RWPE1 (cell line): ENCODE data around the gene FGF9.

Source experiments
- CTCF ChIA-PET: fragments of 350-600 bp; sonication (Branson Sonifier 250); formaldehyde crosslinking; extraction: SDS; loops from one replicate; lab custom pipeline; 2021; lab: Yijun Ruan, JAX
- POLR2A ChIA-PET: fragments of 400-600 bp; formaldehyde crosslinking; extraction: SDS; loops from one replicate; lab custom pipeline; 2020; ENCODE audit warnings: antibody characterized with exemption; ENCODE audit not compliant: low non-redundant PET; lab: Yijun Ruan, JAX
- DNase-seq: peaks from one replicate; pipeline ENCODE4 v3.0.0; 2012; ENCODE audit warnings: low spot score
- H3K27ac ChIP-seq: fragments of 450-650 bp; 2 replicates; pipeline ENCODE4 v1.5.1; 2017
- TF ChIP-seq, protein P1 (sequence below): fragments of 450-650 bp; conservative IDR thresholded peaks from 2 replicates; pipeline ENCODE4 v1.5.1; 2017; ENCODE audit warnings: low read depth, mild to moderate bottlenecking

Gene FGF9

GRCh38 chr13:21639561-21639960 is 31.3 kb upstream of the FGF9 start:
- TF ChIP-seq, protein P1, sequence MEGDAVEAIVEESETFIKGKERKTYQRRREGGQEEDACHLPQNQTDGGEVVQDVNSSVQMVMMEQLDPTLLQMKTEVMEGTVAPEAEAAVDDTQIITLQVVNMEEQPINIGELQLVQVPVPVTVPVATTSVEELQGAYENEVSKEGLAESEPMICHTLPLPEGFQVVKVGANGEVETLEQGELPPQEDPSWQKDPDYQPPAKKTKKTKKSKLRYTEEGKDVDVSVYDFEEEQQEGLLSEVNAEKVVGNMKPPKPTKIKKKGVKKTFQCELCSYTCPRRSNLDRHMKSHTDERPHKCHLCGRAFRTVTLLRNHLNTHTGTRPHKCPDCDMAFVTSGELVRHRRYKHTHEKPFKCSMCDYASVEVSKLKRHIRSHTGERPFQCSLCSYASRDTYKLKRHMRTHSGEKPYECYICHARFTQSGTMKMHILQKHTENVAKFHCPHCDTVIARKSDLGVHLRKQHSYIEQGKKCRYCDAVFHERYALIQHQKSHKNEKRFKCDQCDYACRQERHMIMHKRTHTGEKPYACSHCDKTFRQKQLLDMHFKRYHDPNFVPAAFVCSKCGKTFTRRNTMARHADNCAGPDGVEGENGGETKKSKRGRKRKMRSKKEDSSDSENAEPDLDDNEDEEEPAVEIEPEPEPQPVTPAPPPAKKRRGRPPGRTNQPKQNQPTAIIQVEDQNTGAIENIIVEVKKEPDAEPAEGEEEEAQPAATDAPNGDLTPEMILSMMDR = no peak
- POLR2A ChIA-PET = no interaction called here

DNA sequence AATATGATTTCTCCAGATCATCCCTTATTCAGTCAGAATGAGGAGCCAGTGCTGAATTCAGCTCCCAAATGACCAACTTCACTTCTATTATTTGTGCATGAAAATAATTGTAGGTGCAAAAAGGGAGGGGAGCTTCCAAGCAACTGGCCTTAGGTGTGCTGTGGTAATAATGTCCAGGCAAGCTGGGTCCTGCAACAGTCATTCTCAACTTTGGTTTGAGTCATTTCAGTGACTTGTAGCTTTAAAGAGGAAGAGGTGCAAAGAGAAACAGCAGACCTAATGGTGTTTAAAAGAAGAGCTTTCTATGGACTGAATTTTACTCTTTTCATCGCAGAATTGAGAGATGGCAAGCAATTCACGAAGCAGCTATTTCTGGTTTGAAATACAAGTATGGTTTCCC is 29.2 kb upstream of the FGF9 start:
- ChIA-PET POLR2A (no interaction called here), CTCF (no interaction called here)
- H3K27ac ChIP-seq = no peak overlapping the region
- peak; percentile 49 for DNase-seq
- TF ChIP-seq, protein P1 = no peak

More at GRCh38 chr13:21639561-21639960, 31.3 kb upstream of the FGF9 start:
- H3K27ac ChIP-seq = no peak overlapping the region
- no peak for DNase-seq
- CTCF ChIA-PET = no interaction called here

DNA sequence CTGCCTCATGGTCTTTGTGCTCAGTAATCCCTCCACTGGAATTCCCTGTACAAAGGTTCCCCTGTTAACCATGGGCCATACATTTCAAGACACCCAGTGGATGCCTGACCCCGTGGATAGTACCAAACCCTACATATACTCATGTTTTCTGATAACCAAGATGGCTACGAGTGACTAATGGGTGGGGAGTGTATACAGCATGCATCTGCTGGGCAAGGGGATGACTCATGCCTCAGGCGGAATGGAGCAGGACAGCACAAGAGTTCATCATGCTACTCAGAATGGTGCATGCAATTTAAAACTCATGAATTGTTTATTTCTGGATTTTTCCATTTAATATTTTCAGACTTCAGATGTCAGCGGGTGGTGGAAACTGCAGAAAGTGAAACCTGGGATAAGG is 13.3 kb upstream of the FGF9 start:
- ChIA-PET POLR2A (no interaction called here), CTCF (no interaction called here)
- H3K27ac ChIP-seq = no peak overlapping the region
- peak; percentile 82 for DNase-seq
- TF ChIP-seq, protein P1 = no peak

DNA sequence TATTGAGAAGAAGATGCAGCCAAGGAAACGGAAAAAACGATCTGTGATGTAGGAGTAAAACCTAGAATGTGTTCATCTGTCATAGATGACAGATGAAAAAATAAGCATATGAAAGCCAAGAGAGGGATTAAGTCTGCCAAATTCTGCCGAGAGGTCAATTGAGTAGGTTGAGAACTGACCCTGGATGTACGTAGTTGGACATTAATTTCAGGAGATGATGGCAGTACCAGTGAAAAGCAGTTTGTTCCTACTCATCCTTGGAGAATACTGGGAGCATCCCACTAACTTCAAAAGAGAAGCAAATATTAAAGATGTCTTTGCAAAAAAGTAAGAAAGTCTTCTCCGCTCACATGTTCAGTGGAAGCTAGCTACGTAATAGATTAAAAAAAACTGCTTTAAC is 11.8 kb upstream of the FGF9 start:
- TF ChIP-seq, protein P1 = no peak
- POLR2A ChIA-PET = no interaction called here
- no peak overlapping the region for H3K27ac ChIP-seq
- CTCF ChIA-PET = no interaction called here
- no peak for DNase-seq

- no peak overlapping the region for H3K27ac ChIP-seq
- TF ChIP-seq, protein P1 = no peak
- ChIA-PET CTCF (interaction anchor here (0.6 kb wide), 1 partner anchor 23 kb away, joined by 3 read pairs; no protein-coding TSS in a partner anchor), POLR2A (no interaction called here)
- DNase-seq = no peak
These were observed 9.6 kb upstream of the FGF9 start for GRCh38 chr13:21661097-21661909.

- TF ChIP-seq, protein P1 = no peak
- POLR2A ChIA-PET = no interaction called here
- no peak for DNase-seq
- CTCF ChIA-PET = interaction anchor here (1.3 kb wide), 1 partner anchor 25 kb away, joined by 5 read pairs; no protein-coding TSS in a partner anchor
- H3K27ac ChIP-seq = no peak overlapping the region
These were observed 7.7 kb upstream of the FGF9 start for GRCh38 chr13:21663197-21663596.
